Non-pigmented ciliary epithelial cell (primary cell): ENCODE measurements around the gene B9D1.
A peak's percentile ranks its signal among the peaks of the same experiment; 100 is the strongest.

Experiments
- DNase-seq: peaks from one replicate; pipeline ENCODE4 v3.0.0-alpha.2; 2010; ENCODE audit warnings: low read depth

The B9D1 gene

GRCh38 chr17:19362277-19363113, at the start of gene B9D1:
B9D1 (minus strand) TSS chr17:19362723; CDS start chr17:19362569, 154 bp downstream.
- DNase-seq = no peak

GRCh38 chr17:19411631-19412030, 49.1 kb upstream of the B9D1 start:
- no peak for DNase-seq

- DNase-seq = no peak
Observed at GRCh38 chr17:19410875-19411620, 48.5 kb upstream of the B9D1 start, which contains the start of gene RNF112. RNF112 (plus strand) TSS chr17:19411232; CDS start chr17:19411409, 177 bp downstream.

- no peak for DNase-seq
Observed at GRCh38 chr17:19410091-19410490, 47.6 kb upstream of the B9D1 start.

- DNase-seq = peak; percentile 59
Observed at GRCh38 chr17:19409509-19409908, 47.0 kb upstream of the B9D1 start.

GRCh38 chr17:19409066-19409465, 46.5 kb upstream of the B9D1 start:
- no peak for DNase-seq

GRCh38 chr17:19408346-19408710, 45.8 kb upstream of the B9D1 start:
- no peak for DNase-seq

- DNase-seq = no peak
Observed at GRCh38 chr17:19407601-19408345, 45.2 kb upstream of the B9D1 start.

GRCh38 chr17:19405114-19405513, 42.6 kb upstream of the B9D1 start:
- no peak for DNase-seq

GRCh38 chr17:19404264-19404663, 41.7 kb upstream of the B9D1 start:
- DNase-seq = no peak

GRCh38 chr17:19403021-19403420, 40.5 kb upstream of the B9D1 start:
- DNase-seq = no peak

GRCh38 chr17:19402171-19402570, 39.6 kb upstream of the B9D1 start:
- no peak for DNase-seq

GRCh38 chr17:19401321-19402010, 38.9 kb upstream of the B9D1 start:
- DNase-seq = no peak

GRCh38 chr17:19399750-19400450, 37.4 kb upstream of the B9D1 start:
- no peak for DNase-seq

GRCh38 chr17:19398301-19399181, 36.0 kb upstream of the B9D1 start:
- no peak for DNase-seq

GRCh38 chr17:19397556-19398041, 35.1 kb upstream of the B9D1 start:
- no peak for DNase-seq

GRCh38 chr17:19392303-19392702, 29.8 kb upstream of the B9D1 start:
- no peak for DNase-seq

- DNase-seq = no peak
Observed at GRCh38 chr17:19391432-19391831, 28.9 kb upstream of the B9D1 start.

- no peak for DNase-seq
Observed at GRCh38 chr17:19390951-19391350, 28.4 kb upstream of the B9D1 start.
